ENCODE measurements around the gene SERPINE3.
A peak's percentile ranks its signal among the peaks of the same experiment; 100 is the strongest.

The SERPINE3 gene

GRCh38 chr13:51324714-51325420 lies 14.6 kb upstream of the SERPINE3 start:
- peak; percentile 40 for DNase-seq (ENCODE audit: extremely low spot score)
- ChIA-PET POLR2A (no interaction called here), CTCF (interaction anchor here (1.1 to 2.6 kb wide), 3 partner anchors 12 to 22 kb away, joined by 3 to 6 read pairs (median 3); no protein-coding TSS in a partner anchor)
- no peak for TF ChIP-seq CTCF (IDR thresholded peaks at IDR 0.05; ENCODE audit: control extremely low read depth, extremely low read depth, low read depth, missing control alignments)

GRCh38 chr13:51325837-51326236 lies 13.7 kb upstream of the SERPINE3 start:
- DNase-seq (ENCODE audit: extremely low spot score), result no peak
- TF ChIP-seq CTCF (IDR thresholded peaks at IDR 0.05; ENCODE audit: control extremely low read depth, extremely low read depth, low read depth, missing control alignments), result no peak
- ChIA-PET CTCF (interaction anchor here (2.6 kb wide), 1 partner anchor 15 kb away, joined by 6 read pairs; no protein-coding TSS in a partner anchor), POLR2A (no interaction called here)

GRCh38 chr13:51326777-51327176 lies 12.7 kb upstream of the SERPINE3 start:
- CTCF ChIA-PET, result interaction anchor here (1.0 kb wide), 1 partner anchor 41 kb away, joined by 3 read pairs; no protein-coding TSS in a partner anchor
- TF ChIP-seq CTCF (IDR thresholded peaks at IDR 0.05; ENCODE audit: control extremely low read depth, extremely low read depth, low read depth, missing control alignments), result no peak
- POLR2A ChIA-PET, result no interaction called here
- DNase-seq (ENCODE audit: extremely low spot score), result no peak

GRCh38 chr13:51327961-51328360 lies 11.5 kb upstream of the SERPINE3 start:
- POLR2A ChIA-PET, result no interaction called here
- no peak for TF ChIP-seq CTCF (IDR thresholded peaks at IDR 0.05; ENCODE audit: control extremely low read depth, extremely low read depth, low read depth, missing control alignments)
- DNase-seq (ENCODE audit: extremely low spot score), result no peak
- CTCF ChIA-PET, result no interaction called here

GRCh38 chr13:51328488-51328887 lies 11.0 kb upstream of the SERPINE3 start:
- ChIA-PET CTCF (interaction anchor here (1.1 to 2.1 kb wide), 2 partner anchors 9 to 203 kb away, joined by 3 to 7 read pairs; no protein-coding TSS in a partner anchor), POLR2A (no interaction called here)
- TF ChIP-seq CTCF (IDR thresholded peaks at IDR 0.05; ENCODE audit: control extremely low read depth, extremely low read depth, low read depth, missing control alignments), result no peak
- DNase-seq (ENCODE audit: extremely low spot score), result no peak

- TF ChIP-seq CTCF (IDR thresholded peaks at IDR 0.05; ENCODE audit: control extremely low read depth, extremely low read depth, low read depth, missing control alignments), result no peak
- no peak for DNase-seq (ENCODE audit: extremely low spot score)
- POLR2A ChIA-PET, result no interaction called here
- CTCF ChIA-PET, result interaction anchor here (0.9 to 4.0 kb wide), 5 partner anchors 11 to 471 kb away, joined by 3 to 17 read pairs (median 4); no protein-coding TSS in a partner anchor
These were observed 9.9 kb upstream of the SERPINE3 start for GRCh38 chr13:51329606-51330005.
